ENCODE measurements around the gene SCN1A. TPM values are rescaled to one million over a fixed set of nuclear protein-coding genes. Genes with fewer than 3 reads are reported as not detected.

The SCN1A gene
- total and polyA plus RNA-seq, 2 of the 13 experiments (the other 11 are each of a cell fraction or from before 2014, with no cell fraction given), result 19.9 to 39.4 TPM

DNA sequence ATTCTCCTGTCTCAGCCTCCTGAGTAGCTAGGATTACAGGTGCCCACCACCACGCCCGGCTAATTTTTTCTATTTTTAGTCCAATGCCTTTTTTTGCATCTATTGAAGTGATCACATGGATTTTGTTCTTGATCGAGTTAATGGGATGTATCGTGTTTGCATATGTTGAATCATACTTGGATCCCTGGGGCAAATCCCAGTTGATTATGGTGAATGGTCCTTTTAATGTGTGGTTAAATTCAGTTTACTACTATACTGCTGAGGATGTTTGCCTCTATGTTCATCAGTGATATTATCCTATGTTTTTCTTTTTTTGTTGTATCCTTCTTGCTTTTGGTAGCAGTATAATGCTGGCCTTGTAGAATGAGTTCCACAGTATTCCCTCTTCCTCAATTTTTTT is 166.0 kb downstream of the SCN1A start:
- 69% methylated on average over 4 of the region's 4 CpGs for WGBS (ENCODE audit: low lambda C conversion rate)
- no peak overlapping the region for H2AFZ ChIP-seq (ENCODE audit: low read length)
- in situ Hi-C loops (cut with HindIII; ENCODE audit: extremely low pct_ligation_motif_present, low pct_unique_long_range_greater_than_20kb), result no loop called here
- H3K27me3 ChIP-seq (ENCODE audit: control insufficient read depth in 1 of 2, insufficient read depth in 2 of 2, low read length in 2 of 2), result no peaks in the 10 kb centered on the region
- H3K27ac ChIP-seq (ENCODE audit: extremely low read length, insufficient read depth, low read length), result no peak overlapping the region
- ChIA-PET CTCF (ENCODE audit: low intra/inter-chr PET ratio, low total read pairs) (no interaction called here), POLR2A (no interaction called here)
- H4K20me1 ChIP-seq (ENCODE audit: insufficient read depth, low read length), result no peaks in the 10 kb centered on the region
- no peak overlapping the region for H3K4me2 ChIP-seq (ENCODE audit: low read depth, low read length)
- no TSS peak for BruUV-seq (replicated peaks)
- no peak for FAIRE-seq
- H3K4me3 ChIP-seq (replicated peaks in 1 of 3; ENCODE audit: insufficient read depth in 1 of 3, low read depth in 2 of 3, low read length in 3 of 3), result no peak overlapping the region
- TF ChIP-seq PTBP1 (IDR thresholded peaks at IDR 0.05; ENCODE audit: low read depth, low read length, poor library complexity, severe bottlenecking), result no peak
- no peak for TF ChIP-seq MIXL1 (CRISPR knock-in tag; IDR thresholded peaks at IDR 0.05)
- TF ChIP-seq FOSL1 (CRISPR knock-in tag; IDR thresholded peaks at IDR 0.05; ENCODE audit: borderline replicate concordance), result no peak
- TF ChIP-seq ZNF44 (CRISPR knock-in tag; IDR thresholded peaks at IDR 0.05), result no peak
- no peak for TF ChIP-seq NCOA1 (CRISPR knock-in tag; IDR thresholded peaks at IDR 0.05)
- TF ChIP-seq, protein P1, sequence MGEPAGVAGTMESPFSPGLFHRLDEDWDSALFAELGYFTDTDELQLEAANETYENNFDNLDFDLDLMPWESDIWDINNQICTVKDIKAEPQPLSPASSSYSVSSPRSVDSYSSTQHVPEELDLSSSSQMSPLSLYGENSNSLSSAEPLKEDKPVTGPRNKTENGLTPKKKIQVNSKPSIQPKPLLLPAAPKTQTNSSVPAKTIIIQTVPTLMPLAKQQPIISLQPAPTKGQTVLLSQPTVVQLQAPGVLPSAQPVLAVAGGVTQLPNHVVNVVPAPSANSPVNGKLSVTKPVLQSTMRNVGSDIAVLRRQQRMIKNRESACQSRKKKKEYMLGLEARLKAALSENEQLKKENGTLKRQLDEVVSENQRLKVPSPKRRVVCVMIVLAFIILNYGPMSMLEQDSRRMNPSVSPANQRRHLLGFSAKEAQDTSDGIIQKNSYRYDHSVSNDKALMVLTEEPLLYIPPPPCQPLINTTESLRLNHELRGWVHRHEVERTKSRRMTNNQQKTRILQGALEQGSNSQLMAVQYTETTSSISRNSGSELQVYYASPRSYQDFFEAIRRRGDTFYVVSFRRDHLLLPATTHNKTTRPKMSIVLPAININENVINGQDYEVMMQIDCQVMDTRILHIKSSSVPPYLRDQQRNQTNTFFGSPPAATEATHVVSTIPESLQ (CRISPR knock-in tag; conservative IDR thresholded peaks at IDR 0.05), result no peak
- TF ChIP-seq GZF1 (CRISPR knock-in tag; IDR thresholded peaks at IDR 0.05), result no peak
- TF ChIP-seq ZEB1 (IDR thresholded peaks at IDR 0.05; ENCODE audit: insufficient replicate concordance, low read depth), result no peak
- TF ChIP-seq IKZF4 (CRISPR knock-in tag; IDR thresholded peaks at IDR 0.05; ENCODE audit: borderline replicate concordance, low read depth, not compliant biosample characterization), result no peak
- no peak for TF ChIP-seq GTF2F1 (IDR thresholded peaks at IDR 0.05; ENCODE audit: low read length)
- TF ChIP-seq, protein P2, sequence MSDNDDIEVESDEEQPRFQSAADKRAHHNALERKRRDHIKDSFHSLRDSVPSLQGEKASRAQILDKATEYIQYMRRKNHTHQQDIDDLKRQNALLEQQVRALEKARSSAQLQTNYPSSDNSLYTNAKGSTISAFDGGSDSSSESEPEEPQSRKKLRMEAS (IDR thresholded peaks at IDR 0.05), result no peak
- TF ChIP-seq, protein P3, sequence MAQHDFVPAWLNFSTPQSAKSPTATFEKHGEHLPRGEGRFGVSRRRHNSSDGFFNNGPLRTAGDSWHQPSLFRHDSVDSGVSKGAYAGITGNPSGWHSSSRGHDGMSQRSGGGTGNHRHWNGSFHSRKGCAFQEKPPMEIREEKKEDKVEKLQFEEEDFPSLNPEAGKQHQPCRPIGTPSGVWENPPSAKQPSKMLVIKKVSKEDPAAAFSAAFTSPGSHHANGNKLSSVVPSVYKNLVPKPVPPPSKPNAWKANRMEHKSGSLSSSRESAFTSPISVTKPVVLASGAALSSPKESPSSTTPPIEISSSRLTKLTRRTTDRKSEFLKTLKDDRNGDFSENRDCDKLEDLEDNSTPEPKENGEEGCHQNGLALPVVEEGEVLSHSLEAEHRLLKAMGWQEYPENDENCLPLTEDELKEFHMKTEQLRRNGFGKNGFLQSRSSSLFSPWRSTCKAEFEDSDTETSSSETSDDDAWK (CRISPR knock-in tag; IDR thresholded peaks at IDR 0.05), result no peak
- no peak for TF ChIP-seq ZNF607 (CRISPR knock-in tag; IDR thresholded peaks at IDR 0.05; ENCODE audit: borderline replicate concordance)
- no peak for TF ChIP-seq NFYB (CRISPR knock-in tag; IDR thresholded peaks at IDR 0.05)
- TF ChIP-seq AKAP8 (CRISPR knock-in tag; IDR thresholded peaks at IDR 0.05), result no peak
- TF ChIP-seq ARHGAP35 (CRISPR knock-in tag; IDR thresholded peaks at IDR 0.05; ENCODE audit: borderline replicate concordance), result no peak
- no peaks in the 10 kb centered on the region for H3K36me3 ChIP-seq (replicated peaks in 1 of 2; ENCODE audit: control insufficient read depth in 1 of 2, insufficient read depth in 2 of 2, low read length in 2 of 2)
- H3K9ac ChIP-seq (ENCODE audit: insufficient read depth, low read depth, low read length), result no peak overlapping the region
- H3K4me1 ChIP-seq (ENCODE audit: insufficient read depth, low read length), result no peaks in the 10 kb centered on the region
- H3K79me2 ChIP-seq (ENCODE audit: insufficient read depth, low read length), result no peaks in the 10 kb centered on the region
- intact Hi-C loops (cut with micrococcal nuclease; ENCODE audit: unreplicated experiment), result no loop called here
- ATAC-seq, result no peak
- H3K9me3 ChIP-seq (ENCODE audit: low read length), result no peaks in the 10 kb centered on the region
- no peak for DNase-seq (ENCODE audit: low spot score)
